VCaP (cell line): ENCODE measurements around the gene HDAC4.

ENCODE experiments used
- H3K27ac ChIP-seq: fragments of 450-650 bp; 2 replicates; pipeline ENCODE4 v1.5.1; 2017
- TF ChIP-seq, protein P1 (sequence below): fragments of 450-650 bp; conservative IDR thresholded peaks from 2 replicates; pipeline ENCODE4 v1.5.1; 2017; ENCODE audit warnings: mild to moderate bottlenecking, moderate library complexity

The HDAC4 gene

DNA sequence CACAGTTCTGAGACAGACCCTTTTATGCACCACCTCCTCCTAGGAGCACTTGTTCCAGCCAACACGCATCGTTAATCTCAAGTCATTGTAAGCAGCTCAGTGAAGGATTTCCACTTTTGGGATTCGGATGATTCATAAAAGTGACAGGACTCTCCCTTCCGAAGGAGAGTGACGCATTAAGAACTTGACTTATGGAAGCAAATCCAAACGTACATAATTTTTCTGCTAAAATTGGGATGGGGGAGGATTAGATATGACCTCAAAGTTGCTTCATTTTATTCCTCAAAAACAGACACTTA, 387.2 kb downstream of the HDAC4 start:
- TF ChIP-seq, protein P1, sequence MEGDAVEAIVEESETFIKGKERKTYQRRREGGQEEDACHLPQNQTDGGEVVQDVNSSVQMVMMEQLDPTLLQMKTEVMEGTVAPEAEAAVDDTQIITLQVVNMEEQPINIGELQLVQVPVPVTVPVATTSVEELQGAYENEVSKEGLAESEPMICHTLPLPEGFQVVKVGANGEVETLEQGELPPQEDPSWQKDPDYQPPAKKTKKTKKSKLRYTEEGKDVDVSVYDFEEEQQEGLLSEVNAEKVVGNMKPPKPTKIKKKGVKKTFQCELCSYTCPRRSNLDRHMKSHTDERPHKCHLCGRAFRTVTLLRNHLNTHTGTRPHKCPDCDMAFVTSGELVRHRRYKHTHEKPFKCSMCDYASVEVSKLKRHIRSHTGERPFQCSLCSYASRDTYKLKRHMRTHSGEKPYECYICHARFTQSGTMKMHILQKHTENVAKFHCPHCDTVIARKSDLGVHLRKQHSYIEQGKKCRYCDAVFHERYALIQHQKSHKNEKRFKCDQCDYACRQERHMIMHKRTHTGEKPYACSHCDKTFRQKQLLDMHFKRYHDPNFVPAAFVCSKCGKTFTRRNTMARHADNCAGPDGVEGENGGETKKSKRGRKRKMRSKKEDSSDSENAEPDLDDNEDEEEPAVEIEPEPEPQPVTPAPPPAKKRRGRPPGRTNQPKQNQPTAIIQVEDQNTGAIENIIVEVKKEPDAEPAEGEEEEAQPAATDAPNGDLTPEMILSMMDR = no peak

DNA sequence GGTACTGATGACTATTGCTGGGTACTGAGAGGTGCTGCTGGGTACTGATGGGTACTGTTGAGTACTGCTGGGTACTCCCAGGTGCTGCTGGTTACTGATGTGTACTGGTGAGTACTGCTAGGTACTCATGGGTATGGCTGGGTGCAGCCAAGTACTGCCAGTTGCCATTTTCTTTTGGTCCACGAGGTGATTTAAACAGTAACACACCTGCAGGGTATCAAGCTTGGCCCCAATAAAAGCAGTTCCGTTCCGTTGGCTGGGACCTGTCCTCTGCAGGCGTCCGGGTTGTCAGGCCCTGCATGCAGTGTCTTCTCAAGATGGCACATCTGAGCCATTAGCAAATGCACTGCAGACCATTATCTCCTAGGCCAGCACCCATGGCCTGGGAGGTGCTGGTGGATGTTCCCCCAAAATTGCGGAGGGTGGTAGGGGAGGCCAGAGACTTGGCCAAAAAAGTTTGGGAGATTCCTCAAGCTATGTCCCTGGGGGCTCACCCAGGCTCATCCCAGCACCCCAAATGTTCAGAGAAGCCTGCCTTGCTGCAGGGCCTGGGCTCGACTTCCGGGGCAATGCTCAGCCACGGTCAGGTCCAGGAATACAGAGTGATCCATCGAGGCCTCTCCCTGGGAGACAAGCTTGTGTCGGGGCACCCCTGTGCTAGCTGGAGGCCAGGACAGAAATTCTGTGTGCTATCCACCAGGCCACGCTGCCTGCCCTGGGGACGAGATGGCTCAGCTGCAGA, 387.7 kb downstream of the HDAC4 start:
- no peak overlapping the region for H3K27ac ChIP-seq
- TF ChIP-seq, protein P1 = no peak

More for the DNA sequence above, 387.2 kb downstream of the HDAC4 start:
- no peak overlapping the region for H3K27ac ChIP-seq

DNA sequence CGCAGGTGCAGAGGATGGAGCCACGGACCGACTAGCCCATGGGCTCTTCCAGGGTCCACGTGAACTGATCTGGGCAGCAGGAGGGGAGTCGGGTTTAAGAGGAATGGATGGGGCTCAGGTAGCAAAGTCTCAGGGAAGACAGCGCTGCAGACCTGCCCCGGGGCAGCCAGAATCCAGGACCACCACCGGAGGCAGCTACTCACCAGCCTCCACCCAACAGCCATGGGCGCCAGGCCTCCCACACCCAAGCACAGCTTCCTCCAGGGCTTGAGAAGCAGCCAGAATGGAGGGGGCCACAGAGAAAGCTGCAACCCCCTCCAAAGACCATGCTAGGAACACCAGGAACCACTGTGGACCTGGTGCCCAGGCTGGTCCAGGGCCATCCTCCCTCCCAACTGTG, 388.6 kb downstream of the HDAC4 start:
- H3K27ac ChIP-seq = no peak overlapping the region
- TF ChIP-seq, protein P1 = no peak

DNA sequence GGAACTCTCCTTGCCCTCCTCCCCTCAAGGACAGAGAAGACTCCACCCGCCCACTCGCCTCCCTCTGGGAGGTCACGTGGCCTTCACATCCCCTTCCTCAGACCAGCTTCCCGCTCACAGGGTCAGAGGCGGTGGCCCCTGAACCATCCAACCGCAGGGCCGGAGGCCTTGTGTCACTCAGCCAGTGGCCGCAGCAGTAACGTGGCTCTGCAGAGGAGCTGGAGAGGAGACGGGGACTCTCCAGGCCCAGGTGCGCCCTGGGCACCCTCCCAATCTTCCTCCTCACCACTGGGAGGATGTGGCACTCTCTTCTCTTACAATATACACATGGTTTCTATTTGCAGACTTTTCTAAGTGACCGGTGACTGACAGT, 391.2 kb downstream of the HDAC4 start:
- H3K27ac ChIP-seq = no peak overlapping the region

DNA sequence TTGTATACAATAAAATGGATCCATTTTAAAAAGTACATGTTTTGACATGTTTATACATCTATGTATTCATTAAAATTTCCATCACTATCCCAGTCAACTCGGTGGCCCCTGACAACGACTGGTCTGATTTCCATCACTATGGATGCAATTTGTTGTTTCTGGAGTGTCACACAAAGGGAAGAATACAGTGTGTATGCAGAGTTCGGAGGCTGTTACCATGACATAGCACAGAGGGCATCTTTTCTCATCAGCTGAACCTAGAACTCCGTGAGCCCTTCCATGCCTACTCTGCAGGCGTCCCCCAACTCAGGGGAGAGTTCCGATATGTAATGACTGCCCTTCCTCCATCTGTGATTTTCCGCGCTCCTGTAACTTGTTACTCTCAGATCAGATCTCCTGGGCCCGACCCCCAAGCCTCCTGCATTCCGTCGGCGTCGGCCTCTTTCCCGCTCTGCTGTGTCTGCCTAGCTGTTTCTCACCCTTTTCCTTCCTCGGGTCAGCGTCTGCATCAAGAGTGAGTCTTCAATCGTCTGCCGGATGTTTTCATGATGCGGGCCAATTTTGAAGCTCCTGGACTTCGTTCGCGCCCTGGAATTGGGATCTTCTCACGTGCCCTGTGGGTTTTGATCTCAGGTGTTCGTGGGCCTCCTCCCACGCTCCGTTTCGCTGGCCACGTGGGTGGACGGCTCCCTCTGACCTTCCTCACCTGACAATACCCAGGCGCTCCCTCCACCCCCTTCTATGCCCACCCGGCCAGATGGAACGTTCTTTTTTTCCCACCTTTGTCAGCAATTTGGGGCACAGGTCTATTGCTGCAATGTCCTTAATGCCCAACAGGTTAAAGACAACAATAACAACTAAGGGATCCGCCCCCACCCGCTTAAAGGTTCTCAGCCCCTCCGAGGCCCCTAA, 391.9 kb downstream of the HDAC4 start:
- TF ChIP-seq, protein P1 = no peak
- H3K27ac ChIP-seq = no peak overlapping the region

More for the DNA sequence above, 391.2 kb downstream of the HDAC4 start:
- TF ChIP-seq, protein P1 = no peak

DNA sequence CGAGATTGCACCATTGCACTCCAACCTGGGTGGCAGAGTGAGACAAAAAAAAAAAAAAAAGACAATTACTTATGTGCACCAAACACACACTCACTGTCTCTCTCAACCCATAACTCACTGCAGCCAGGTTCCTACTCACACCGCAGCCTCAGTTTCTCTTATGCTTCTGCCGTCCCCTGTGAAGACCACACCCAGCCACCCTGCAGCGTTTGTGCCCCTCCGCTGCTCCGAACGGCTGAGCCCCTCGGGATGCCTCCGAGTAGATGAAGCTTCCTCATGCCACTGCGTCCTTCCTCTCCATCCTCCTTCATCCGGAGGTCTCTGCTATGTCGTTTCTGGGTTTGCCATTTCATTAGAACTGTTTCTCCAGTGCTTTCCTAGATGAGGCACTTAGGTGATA, 392.8 kb downstream of the HDAC4 start:
- no peak overlapping the region for H3K27ac ChIP-seq
- TF ChIP-seq, protein P1 = no peak

DNA sequence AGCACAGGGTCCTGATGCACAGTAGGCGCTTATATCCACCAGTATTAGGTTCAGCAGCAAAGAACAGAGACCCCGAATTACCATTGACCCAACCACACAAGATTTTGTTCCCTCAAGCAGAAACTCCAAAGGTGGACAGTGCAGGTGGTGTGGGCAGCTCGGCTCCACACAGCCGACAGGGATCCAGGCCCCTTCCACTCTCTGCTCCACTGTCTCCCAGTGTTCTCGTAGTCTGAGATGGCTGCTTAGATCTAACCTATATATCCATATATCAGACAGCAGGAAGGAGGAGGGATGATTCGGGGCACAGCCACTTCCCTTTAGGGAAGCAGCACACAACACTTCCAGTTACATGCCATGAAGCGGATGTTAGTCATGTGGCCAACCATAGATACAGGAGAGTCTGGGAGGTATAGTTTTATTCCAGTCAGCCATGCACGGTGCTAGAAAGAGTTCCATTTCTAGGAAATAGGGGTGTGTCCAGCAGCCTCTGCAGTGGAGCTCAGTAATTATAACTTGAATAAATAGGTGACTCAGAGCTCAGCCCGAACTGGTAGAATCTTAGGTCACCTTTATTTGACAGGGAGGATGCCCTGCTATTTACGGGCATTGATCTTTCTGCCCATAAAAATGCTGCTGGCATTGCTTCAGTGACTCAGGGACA, 394.1 kb downstream of the HDAC4 start:
- TF ChIP-seq, protein P1 = no peak

More for the DNA sequence above, 394.1 kb downstream of the HDAC4 start:
- H3K27ac ChIP-seq = peak overlapping the region; percentile 56
